Pancreas (tissue), 10 donors: ENCODE measurements around the gene NFIA. TPM values are rescaled to one million over a fixed set of nuclear protein-coding genes. Genes with fewer than 3 reads are reported as not detected.

ENCODE experiments used
- ATAC-seq, 4 donors: fragments of 200-7000 bp; cut with Tn5 transposase; one replicate each; pipeline versions ENCODE4 v1.8.0 to v1.9.1; 2020; ENCODE audit warnings: mild to moderate bottlenecking in 4 of 4, moderate library complexity in 4 of 4
- DNase-seq, 6 donors: peaks; one replicate each; pipeline ENCODE4 v3.0.0-alpha.2; 2020
- FAIRE-seq: peaks from 2 replicates; lab custom pipeline; 2012; peaks lifted over from hg19 to GRCh38; lab: Jason Lieb, UNC
- H3K27ac ChIP-seq, 4 donors: fragments of 200-600 bp; sonication (generic); 1 replicate in 3 of 4; 2 replicates in 1 of 4; pipeline versions ENCODE4 v1.5.0 to v1.8.0; 2020
- H3K27me3 ChIP-seq, 4 donors: fragments of 200-600 bp; one replicate each; pipeline ENCODE4 v1.8.0; 2021
- H3K36me3 ChIP-seq, 3 donors: fragments of 200-600 bp; sonication (generic) in 1 of 3; one replicate each; pipeline versions ENCODE4 v1.5.0 to v1.8.0; 2020 to 2021
- H3K4me1 ChIP-seq, 3 donors: fragments of 200-600 bp; one replicate each; pipeline ENCODE4 v1.8.0; 2021
- H3K4me3 ChIP-seq, 4 donors: fragments of 200-600 bp; sonication (generic) in 2 of 4; one replicate each; pipeline versions ENCODE4 v1.5.0 to v1.8.0; 2020 to 2021
- H3K9me3 ChIP-seq, 4 donors: fragments of 200-600 bp; one replicate each; pipeline ENCODE4 v1.8.0; 2021
- CTCF ChIP-seq, 4 donors: fragments of 200-600 bp; sonication (generic) in 3 of 4; IDR thresholded peaks; one replicate each; pipeline versions ENCODE4 v1.5.0 to v1.8.0; 2021; ENCODE audit warnings: antibody characterized with exemption in 4 of 4
- WGBS, 2 donors: extraction: QIAGEN DNeasy Blood & Tissue Kit; methylation state at CpG; one replicate each; pipeline ENCODE4 v1.1.7; 2013; 5-methylcytosine and 5-hydroxymethylcytosine counted together
- intact Hi-C, 3 donors: fragments of 100-400 bp; cut with DNase I; formaldehyde crosslinking; loops; one replicate each; pipeline versions ENCODE4 v1.11.1 to v1.14.2; 2022
- polyA plus RNA-seq, 2 donors: library from polyadenylated mRNA; stranded (reverse); fragments of 200-250 nt; gene quantifications; one replicate each; pipeline ENCODE4 v1.2.3, GENCODE V29; 2013
- total RNA-seq, 6 donors: library from RNA; stranded (reverse); fragmentation: NEBNext Ultra II Directional in 4 of 6; extraction: Animal tissue kit (Norgen Biotek cat#: 25700) in 4 of 6; gene quantifications; one replicate each; pipeline versions ENCODE4 v1.2.1 to v1.2.4, GENCODE V29; 2021 to 2023
- donor health status: healthy with polysubstance abuse.
- donor health status: DM: no; HTN: no; CAD: no; lungs with moderate emphysema.
- donor health status: DM: no; HTN: no; CAD: no.
- donor health status: control.
- donor health status: control.
- donor health status: Bipolar disorder and iron deficiency.
- donor health status: DM: yes; HTN: yes; CAD: no.
- donor health status: DM: no; HTN: no; CAD: no.
- donor health status: DM: no; HTN: no; CAD: no.
- donor health status: DM: yes; HTN: yes; CAD: no.

Gene NFIA
- total and polyA plus RNA-seq, 8 donors, result 4.9 to 48.1 (median 30.2) TPM

- no peak for ATAC-seq
- Histone ChIP-seq H3K27me3 (no peaks in the 10 kb centered on the region), H3K9me3 (no peaks in the 10 kb centered on the region), H3K36me3 (no peaks in the 10 kb centered on the region), H3K4me1 (peaks cover 10 to 25% (median 19%) of the 10 kb centered on the region in 3 donors), H3K27ac (no peak overlapping the region), H3K4me3 (no peak overlapping the region)
- no peak for TF ChIP-seq CTCF (IDR thresholded peaks at IDR 0.05)
- intact Hi-C loops, result no loop called here
- peak; percentile 29 for FAIRE-seq
- 72 to 73% methylated on average over 3 of the region's 3 CpGs for WGBS, 2 donors
- DNase-seq, result no peak
Observed at GRCh38 chr1:61111084-61112004, 29.0 kb downstream of the NFIA start.

- 68 to 71% methylated on average over 3 of the region's 3 CpGs for WGBS, 2 donors
- peak; percentile 49 to 66 (median 64) for ATAC-seq
- H3K9me3 ChIP-seq, result no peaks in the 10 kb centered on the region
Observed at GRCh38 chr1:61114178-61114870, 32.0 kb downstream of the NFIA start.

GRCh38 chr1:61115436-61115835, 33.1 kb downstream of the NFIA start:
- Histone ChIP-seq H3K27ac (no peak overlapping the region), H3K4me1 (peaks cover 18 to 41% (median 28%) of the 10 kb centered on the region in 3 donors), H3K9me3 (no peaks in the 10 kb centered on the region), H3K36me3 (no peaks in the 10 kb centered on the region), H3K27me3 (no peaks in the 10 kb centered on the region), H3K4me3 (no peak overlapping the region)
- TF ChIP-seq CTCF (IDR thresholded peaks at IDR 0.05), result no peak
- intact Hi-C loops, result no loop called here
- ATAC-seq (no peak), FAIRE-seq (no peak), DNase-seq (no peak)
- WGBS, 2 donors, result 88 to 98% methylated on average over 7 of the region's 7 CpGs

More at GRCh38 chr1:61114178-61114870, 32.0 kb downstream of the NFIA start:
- no peak for DNase-seq
- intact Hi-C loops, result no loop called here
- FAIRE-seq, result no peak
- no peak for TF ChIP-seq CTCF (IDR thresholded peaks at IDR 0.05)
- Histone ChIP-seq H3K4me1 (peaks cover 17 to 32% (median 19%) of the 10 kb centered on the region in 3 donors), H3K4me3 (no peak overlapping the region), H3K36me3 (no peaks in the 10 kb centered on the region), H3K27me3 (no peaks in the 10 kb centered on the region), H3K27ac (no peak overlapping the region)

GRCh38 chr1:61116421-61116820, 34.1 kb downstream of the NFIA start:
- ATAC-seq (no peak), FAIRE-seq (no peak), DNase-seq (no peak)
- Histone ChIP-seq H3K36me3 (no peaks in the 10 kb centered on the region), H3K4me3 (no peak overlapping the region), H3K27ac (no peak overlapping the region), H3K4me1 (peaks cover 20 to 48% (median 38%) of the 10 kb centered on the region in 3 donors), H3K27me3 (no peaks in the 10 kb centered on the region), H3K9me3 (no peaks in the 10 kb centered on the region)
- TF ChIP-seq CTCF (IDR thresholded peaks at IDR 0.05), result no peak
- WGBS, 2 donors, result 48 to 53% methylated on average over 6 of the region's 6 CpGs
- intact Hi-C loops, result no loop called here
